Forelimb muscle (tissue), 1 donor: ENCODE data around the gene CLSTN1. TPM values are rescaled to one million over a fixed set of nuclear protein-coding genes. Genes with fewer than 3 reads are reported as not detected.
"Not testable (repeated sequence)": the region's sequence is repeated elsewhere in the genome, so short reads cannot be mapped to it uniquely, and the experiment has no call there.

Experiments used
- DNase-seq: peaks from one replicate; pipeline ENCODE4 v3.0.0-alpha.2; 2013; ENCODE audit warnings: low read depth
- polyA plus RNA-seq: library from polyadenylated mRNA; unstranded; fragments of 120-200 nt; gene quantifications from one replicate; pipeline ENCODE4 v1.2.1, GENCODE V29; 2013; ENCODE audit not compliant: insufficient read length

CLSTN1 gene
- polyA plus RNA-seq, 1 donor = 62.4 TPM

- DNase-seq = no peak
Measured at GRCh38 chr1:9764550-9764949, 59.2 kb downstream of the CLSTN1 start.

- no peak for DNase-seq
Measured at GRCh38 chr1:9763914-9764313, 59.9 kb downstream of the CLSTN1 start.

DNA sequence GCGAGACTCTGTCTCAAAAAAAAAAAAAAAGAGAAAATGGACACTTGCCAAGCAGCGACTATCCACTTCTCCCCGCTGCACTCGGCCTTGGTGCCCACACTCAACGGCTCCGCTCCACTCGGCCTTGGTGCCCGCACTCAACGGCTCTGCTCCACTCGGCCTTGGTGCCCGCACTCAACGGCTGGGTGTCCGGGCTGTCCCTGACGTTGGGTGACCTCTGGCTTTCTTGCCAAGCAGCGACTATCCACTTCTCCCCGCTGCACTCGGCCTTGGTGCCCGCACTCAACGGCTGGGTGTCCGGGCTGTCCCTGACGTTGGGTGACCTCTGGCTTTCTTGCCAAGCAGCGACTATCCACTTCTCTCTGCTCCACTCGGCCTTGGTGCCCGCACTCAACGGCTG, 61.3 kb downstream of the CLSTN1 start:
- DNase-seq = not testable (repeated sequence)

- no peak for DNase-seq
Measured at GRCh38 chr1:9761855-9762254, 61.9 kb downstream of the CLSTN1 start.

DNA sequence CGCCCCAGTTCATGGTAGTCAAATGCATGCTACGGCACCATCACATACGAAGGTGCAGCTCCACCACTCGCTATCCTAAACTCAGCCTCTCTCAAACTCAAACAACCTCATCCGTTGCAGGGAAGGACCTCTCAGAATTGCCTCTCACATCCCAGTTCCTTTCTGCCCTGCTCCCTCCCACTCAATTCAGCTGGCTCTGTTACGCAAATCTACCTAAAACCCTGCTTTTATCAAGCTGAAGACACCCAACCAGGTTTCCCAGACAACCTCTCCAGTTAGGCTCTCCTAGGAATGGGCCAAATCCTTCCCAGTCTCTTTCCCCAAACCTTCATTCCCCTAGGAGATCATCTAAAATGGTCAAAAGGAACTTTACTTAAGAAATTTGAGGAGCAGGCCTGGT, 62.9 kb downstream of the CLSTN1 start:
- no peak for DNase-seq

GRCh38 chr1:9759939-9760338, 63.8 kb downstream of the CLSTN1 start:
- DNase-seq = no peak

DNA sequence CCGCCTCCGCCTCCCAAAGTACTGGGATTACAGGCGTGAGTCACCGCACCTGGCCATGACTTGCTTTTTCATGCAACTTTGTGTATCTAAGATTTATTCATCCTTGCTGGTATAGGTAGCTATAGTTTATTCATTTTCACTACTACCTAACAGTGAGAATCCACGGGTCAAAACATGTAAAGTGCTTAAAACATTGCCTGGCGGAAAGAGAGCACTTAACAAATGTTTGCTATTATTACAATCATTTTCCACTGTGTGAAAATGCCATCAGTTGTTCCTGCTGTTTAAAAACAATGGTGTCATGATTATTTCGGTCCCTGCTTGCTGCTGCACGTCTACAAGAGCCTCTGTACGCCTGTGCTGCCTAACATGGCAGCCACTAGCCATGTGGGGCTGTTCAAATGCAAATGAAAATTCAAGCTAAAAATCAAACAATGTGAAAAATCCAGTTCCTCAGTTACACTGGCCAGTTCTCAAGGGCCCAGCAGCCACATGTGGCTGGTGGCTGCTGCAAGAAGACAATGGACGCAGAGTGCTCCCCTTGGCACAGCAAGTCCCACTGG, 65.1 kb downstream of the CLSTN1 start:
- no peak for DNase-seq

DNA sequence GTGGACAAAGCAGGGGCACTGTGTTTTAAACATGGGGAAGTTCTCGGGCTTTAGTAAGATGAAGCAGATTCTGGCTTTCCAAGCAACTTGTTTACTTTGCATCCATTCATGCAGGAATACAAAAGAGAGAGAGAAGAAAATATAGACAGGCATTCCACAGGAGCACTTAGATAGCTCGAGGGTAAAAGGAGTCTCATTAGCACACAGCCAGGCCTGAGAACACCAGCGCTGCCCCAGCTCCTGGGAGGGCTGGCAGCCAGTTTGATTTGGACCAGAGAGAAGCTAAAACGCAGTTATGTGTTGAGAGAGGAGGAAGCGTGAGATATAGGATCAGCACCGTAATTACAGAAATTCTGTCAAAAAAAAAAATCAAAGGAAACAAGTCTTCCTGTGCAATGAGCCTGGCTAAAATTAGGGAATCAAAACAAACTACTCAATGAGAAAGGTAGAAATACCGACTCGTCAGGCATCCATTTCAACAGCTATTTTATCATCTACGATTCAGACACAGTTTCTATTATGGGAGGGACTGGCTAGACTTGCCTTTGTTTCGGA, 68.2 kb downstream of the CLSTN1 start:
- DNase-seq = no peak

DNA sequence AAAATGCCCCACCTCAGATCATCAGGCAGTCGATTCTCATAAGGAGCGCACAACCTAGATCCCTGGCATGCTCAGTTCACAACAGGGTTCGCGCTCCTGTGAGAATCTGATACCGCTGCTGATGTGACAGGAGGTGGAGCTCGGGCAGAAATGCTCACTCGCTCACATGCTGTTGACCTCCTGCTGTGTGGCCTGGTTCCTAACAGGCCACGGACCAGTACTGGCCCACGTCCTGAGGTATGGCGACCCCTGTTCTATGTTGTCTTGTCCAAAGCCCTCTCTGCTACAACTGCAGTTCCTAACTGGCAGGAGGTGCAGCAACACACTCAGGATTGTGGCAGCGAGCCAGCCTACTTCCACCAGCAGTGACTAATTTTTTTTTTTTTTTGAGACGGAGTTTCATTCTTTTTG, 70.6 kb downstream of the CLSTN1 start:
- no peak for DNase-seq

GRCh38 chr1:9751971-9752370, 71.8 kb downstream of the CLSTN1 start:
- no peak for DNase-seq

- DNase-seq = no peak
Measured at GRCh38 chr1:9749361-9749760, 74.4 kb downstream of the CLSTN1 start.

GRCh38 chr1:9748391-9748790, 75.4 kb downstream of the CLSTN1 start:
- not testable (repeated sequence) for DNase-seq

DNA sequence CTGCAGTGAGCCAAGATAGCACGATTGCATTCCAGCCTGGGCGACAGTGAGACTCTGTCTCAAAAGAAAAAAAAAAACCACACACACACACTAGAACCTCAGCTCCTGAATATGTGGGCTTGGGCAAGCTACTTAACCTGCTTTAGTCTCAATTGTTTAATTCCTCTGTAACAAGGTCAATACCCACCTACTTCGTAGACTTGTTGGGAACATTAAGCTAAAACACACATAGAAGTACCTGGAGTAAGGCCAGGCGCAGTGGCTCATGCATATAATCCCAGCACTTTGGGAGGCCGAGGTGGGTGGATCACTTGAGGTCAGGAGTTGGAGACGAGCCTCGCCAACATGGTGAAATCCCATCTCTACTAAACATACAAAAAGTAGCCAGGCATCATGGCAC, 77.1 kb downstream of the CLSTN1 start:
- DNase-seq = no peak

GRCh38 chr1:9746211-9746610, 77.6 kb downstream of the CLSTN1 start:
- DNase-seq = no peak

DNA sequence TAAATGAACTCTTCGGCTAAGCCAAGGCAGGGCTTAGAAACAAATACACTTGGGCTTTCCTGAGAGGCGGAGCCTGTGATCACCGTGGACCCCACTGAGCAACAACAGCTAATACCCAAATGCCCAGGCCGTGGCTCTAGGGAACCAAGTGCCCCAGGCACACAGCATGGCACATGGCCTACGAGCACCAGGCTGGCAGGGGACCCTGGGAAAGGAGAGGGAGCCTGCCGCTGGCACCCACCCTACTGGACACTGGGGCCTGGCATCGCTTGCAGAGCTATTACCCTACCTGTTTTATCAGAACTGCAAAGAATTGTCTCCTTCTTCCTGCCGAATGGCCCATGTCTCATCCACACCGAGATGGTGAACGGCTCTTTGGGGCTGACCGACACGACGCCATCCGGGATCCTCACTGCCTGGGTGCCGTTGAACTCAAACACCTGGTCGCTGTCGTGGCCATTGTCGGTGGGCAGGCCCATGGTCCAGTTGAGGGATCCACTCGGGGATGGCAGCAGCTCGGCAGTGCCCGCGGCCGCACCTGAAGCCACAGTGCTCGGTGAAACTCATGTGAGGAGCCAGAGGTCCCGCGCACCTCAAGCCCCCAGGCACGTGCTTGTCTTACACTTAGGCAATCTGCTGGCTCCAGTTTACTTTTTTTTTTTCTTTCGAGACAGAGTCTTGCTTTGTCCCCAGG, 79.5 kb downstream of the CLSTN1 start:
- DNase-seq = no peak

GRCh38 chr1:9737671-9738070, 86.1 kb downstream of the CLSTN1 start:
- no peak for DNase-seq

GRCh38 chr1:9737057-9737456, 86.7 kb downstream of the CLSTN1 start:
- DNase-seq = no peak

DNA sequence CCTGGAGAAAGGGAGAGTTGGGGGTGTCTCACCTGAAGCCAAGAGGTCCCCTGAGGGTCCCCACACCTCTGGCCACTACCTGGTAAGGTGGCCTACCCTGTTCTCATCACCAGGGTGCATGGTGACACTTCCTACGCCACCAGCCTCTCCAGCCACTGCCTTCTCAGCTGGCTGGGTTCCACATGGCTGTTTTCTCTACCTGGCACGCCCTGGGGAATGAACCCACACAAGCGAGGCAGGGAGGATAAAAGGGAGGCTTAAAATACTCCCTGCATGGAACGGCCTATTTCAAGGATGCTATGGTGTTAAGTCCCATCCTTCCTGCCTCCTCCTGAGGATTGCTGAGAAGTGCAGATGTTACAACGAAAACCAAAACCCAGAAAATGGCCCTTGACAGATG, 87.5 kb downstream of the CLSTN1 start:
- DNase-seq = no peak

GRCh38 chr1:9735800-9736199, 88.0 kb downstream of the CLSTN1 start:
- no peak for DNase-seq

GRCh38 chr1:9733160-9733789, 90.5 kb downstream of the CLSTN1 start:
- DNase-seq = no peak

- DNase-seq = no peak
Measured at GRCh38 chr1:9732123-9732971, 91.4 kb downstream of the CLSTN1 start.

DNA sequence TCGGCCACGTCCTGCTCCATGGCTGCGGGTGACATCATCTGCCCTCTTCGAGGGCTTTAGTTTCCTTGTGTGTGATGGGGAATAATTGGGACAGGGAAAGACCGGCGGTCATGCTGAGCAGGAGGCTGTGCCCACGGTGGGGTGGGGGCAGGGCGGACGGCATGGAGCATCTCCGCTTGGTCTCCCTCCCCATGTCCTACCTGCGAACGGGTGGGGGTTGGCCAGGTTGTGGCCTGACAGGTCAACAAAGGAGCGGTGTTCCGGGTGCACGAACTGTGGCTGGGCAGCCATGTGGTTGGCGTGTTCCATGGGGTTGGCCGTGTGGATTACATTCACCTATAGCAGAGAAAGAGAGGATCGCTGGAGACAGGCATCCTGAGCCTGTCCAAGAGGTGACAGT, 92.2 kb downstream of the CLSTN1 start:
- no peak for DNase-seq
